Nucleus accumbens (tissue), 56 donors: ENCODE data around the gene STBD1.
"Not testable (repeated sequence)": the region's sequence is repeated elsewhere in the genome, so short reads cannot be mapped to it uniquely, and the experiment has no call there.

ENCODE experiments used
- DNase-seq, 56 donors: peaks; one replicate each; lab custom pipeline; 2025; lab: John Stamatoyannopoulos, UW

The STBD1 gene

GRCh38 chr4:76282941-76283689 is 23.4 kb upstream of the STBD1 start:
- no peak for DNase-seq

GRCh38 chr4:76283900-76284299 is 22.6 kb upstream of the STBD1 start:
- DNase-seq = no peak

GRCh38 chr4:76287811-76288210 is 18.7 kb upstream of the STBD1 start:
- not testable (repeated sequence) for DNase-seq

GRCh38 chr4:76292730-76293129 is 13.8 kb upstream of the STBD1 start:
- DNase-seq = no peak

GRCh38 chr4:76293772-76294171 is 12.8 kb upstream of the STBD1 start:
- no peak for DNase-seq

- no peak for DNase-seq
These were observed 10.2 kb upstream of the STBD1 start for GRCh38 chr4:76296286-76296820.

- no peak for DNase-seq
These were observed 8.3 kb upstream of the STBD1 start for GRCh38 chr4:76298227-76298626.

GRCh38 chr4:76300012-76300411 is 6.5 kb upstream of the STBD1 start:
- no peak for DNase-seq

- DNase-seq = no peak
These were observed 5.3 kb upstream of the STBD1 start for GRCh38 chr4:76301068-76301774.

GRCh38 chr4:76301775-76302162 is 4.8 kb upstream of the STBD1 start:
- no peak for DNase-seq

- no peak for DNase-seq
These were observed 3.6 kb upstream of the STBD1 start for GRCh38 chr4:76302826-76303438.

GRCh38 chr4:76305033-76305687 is 1.4 kb upstream of the STBD1 start:
- no peak for DNase-seq

GRCh38 chr4:76306882-76307659 is 538 bp downstream of the STBD1 start:
- peak in 19 of 56 donors; percentile 1 to 54 (median 17) for DNase-seq

- DNase-seq = peak in 1 of 56 donors; percentile 22
These were observed 1.1 kb downstream of the STBD1 start for GRCh38 chr4:76307660-76308014.

GRCh38 chr4:76308548-76308947 is 2.0 kb downstream of the STBD1 start:
- DNase-seq = peak in 2 of 56 donors; percentile 1

- DNase-seq = no peak
These were observed 3.5 kb downstream of the STBD1 start for GRCh38 chr4:76309939-76310550.

- DNase-seq = no peak
These were observed 4.2 kb downstream of the STBD1 start for GRCh38 chr4:76310683-76311082.

GRCh38 chr4:76311896-76312331 is 5.4 kb downstream of the STBD1 start:
- no peak for DNase-seq

GRCh38 chr4:76312457-76312856 is 5.9 kb downstream of the STBD1 start:
- no peak for DNase-seq

GRCh38 chr4:76313547-76313946 is 7.0 kb downstream of the STBD1 start:
- DNase-seq = no peak
